B cell (primary cell): ENCODE results near the gene VPS11.

Experiments
- CTCF ChIP-seq: fragments of 200-600 bp; IDR thresholded peaks from one replicate; pipeline ENCODE4 v1.8.0; 2022; ENCODE audit warnings: antibody characterized with exemption, mild to moderate bottlenecking
- EZH2 ChIP-seq: IDR thresholded peaks from 2 replicates; pipeline ENCODE4 v1.6.1; 2012; ENCODE audit warnings: borderline replicate concordance, low read depth, mild to moderate bottlenecking, moderate library complexity, low read length; ENCODE audit not compliant: insufficient read depth, poor library complexity, severe bottlenecking

GRCh38 chr11:119041821-119042514, 25.6 kb upstream of the VPS11 start:
- TF ChIP-seq CTCF (no peak), EZH2 (no peak)
